H1 (cell line): ENCODE data around the gene LGR4. TPM values are rescaled to one million over a fixed set of nuclear protein-coding genes. Genes with fewer than 3 reads are reported as not detected.

Experiments used
- CTCF ChIA-PET: fragments of 300-600 bp; sonication (Branson Sonifier 250); formaldehyde crosslinking; loops from one replicate; lab custom pipeline; 2021; ENCODE audit not compliant: partially characterized antibody; lab: Charles Lee
- POLR2A ChIA-PET: fragments of 300-600 bp; sonication (Branson Sonifier 250); formaldehyde crosslinking; loops from one replicate; lab custom pipeline; 2021; ENCODE audit warnings: inconsistent platforms; ENCODE audit not compliant: partially characterized antibody; lab: Charles Lee
- DNase-seq, 2 experiments: peaks; one replicate each; pipeline versions ENCODE4 v3.0.0 to v3.0.0-alpha.2; 2010 to 2022; ENCODE audit warnings: low spot score in 2 of 2, low read depth in 1 of 2, mixed read lengths in 1 of 2
- FAIRE-seq: peaks from 2 replicates; lab custom pipeline; 2011; peaks lifted over from hg19 to GRCh38; lab: Jason Lieb, UNC
- H2AFZ ChIP-seq: 2 replicates; pipeline ENCODE4 v1.8.1; 2012; ENCODE audit warnings: low read length, inconsistent platforms
- H2AK5ac ChIP-seq: 2 replicates; pipeline ENCODE4 v1.6.1; 2013; ENCODE audit warnings: low read depth, low read length
- H2BK120ac ChIP-seq: replicated peaks from 2 replicates; pipeline ENCODE3; 2013; ENCODE audit warnings: low read depth, low read length, inconsistent platforms
- H2BK12ac ChIP-seq: 2 replicates; pipeline ENCODE4 v1.6.1; 2013; ENCODE audit warnings: low read depth, low read length
- H2BK15ac ChIP-seq: 2 replicates; pipeline ENCODE4 v1.6.1; 2013; ENCODE audit warnings: low read length
- H2BK20ac ChIP-seq: 2 replicates; pipeline ENCODE4 v1.6.1; 2013; ENCODE audit warnings: low read length
- H2BK5ac ChIP-seq: 2 replicates; pipeline ENCODE4 v1.6.1; 2013; ENCODE audit warnings: low read depth, low read length
- H3K14ac ChIP-seq: 2 replicates; pipeline ENCODE4 v1.6.1; 2013; ENCODE audit warnings: inconsistent platforms; ENCODE audit not compliant: insufficient read length
- H3K18ac ChIP-seq: 2 replicates; pipeline ENCODE4 v1.6.1; 2013; ENCODE audit warnings: low read length; ENCODE audit errors: extremely low read depth
- H3K23ac ChIP-seq: 2 replicates; pipeline ENCODE4 v1.6.1; 2013; ENCODE audit warnings: inconsistent platforms; ENCODE audit not compliant: insufficient read length
- H3K23me2 ChIP-seq: 2 replicates; pipeline ENCODE4 v1.6.1; 2013; ENCODE audit warnings: low read depth, low read length
- H3K27ac ChIP-seq: 2 replicates; pipeline ENCODE4 v1.6.1; 2011; ENCODE audit warnings: low read depth, low read length, inconsistent platforms
- H3K27me3 ChIP-seq, 4 experiments: replicated peaks in 1 of 4; 1 replicate in 1 of 4; 2 replicates in 3 of 4; pipeline versions ENCODE4 v1.6.1 to v1.8.1; 2011 to 2013; ENCODE audit warnings: low read length in 3 of 4, mild to moderate bottlenecking in 3 of 4, inconsistent platforms in 2 of 4, mixed read lengths in 2 of 4, moderate library complexity in 1 of 4; ENCODE audit not compliant: control insufficient read depth in 3 of 4, insufficient read depth in 3 of 4; ENCODE audit errors: extremely low read depth in 1 of 4
- H3K36me3 ChIP-seq, 4 experiments: 2 replicates each; pipeline versions ENCODE4 v1.6.1 to v1.8.1; 2011 to 2013; ENCODE audit warnings: mild to moderate bottlenecking in 4 of 4, low read length in 3 of 4, moderate library complexity in 2 of 4, control low read depth in 1 of 4, inconsistent platforms in 1 of 4; ENCODE audit not compliant: insufficient read depth in 4 of 4, control insufficient read depth in 2 of 4
- H3K4ac ChIP-seq: replicated peaks from 2 replicates; pipeline ENCODE3; 2013; ENCODE audit warnings: low read length, low read depth, mixed read lengths, inconsistent platforms; ENCODE audit not compliant: insufficient read length
- H3K4me1 ChIP-seq, 4 experiments: replicated peaks in 1 of 4; 1 replicate in 1 of 4; 2 replicates in 3 of 4; pipeline versions ENCODE4 v1.6.1 to v1.8.1; 2011 to 2013; ENCODE audit warnings: low read length in 3 of 4, inconsistent platforms in 2 of 4, mixed read lengths in 1 of 4; ENCODE audit not compliant: insufficient read depth in 4 of 4, control insufficient read depth in 3 of 4
- H3K4me2 ChIP-seq, 2 experiments: 2 replicates each; pipeline versions ENCODE4 v1.6.1 to v1.8.1; 2011 to 2013; ENCODE audit warnings: low read depth in 2 of 2, low read length in 2 of 2, control low read depth in 1 of 2, inconsistent platforms in 1 of 2, mild to moderate bottlenecking in 1 of 2; ENCODE audit not compliant: insufficient read depth in 1 of 2
- H3K4me3 ChIP-seq, 4 experiments: fragments of 200-600, 300-600 bp in 1 of 4; sonication (generic), shearing (Covaris generic), sonication (Bioruptor Twin) in 1 of 4; 2 replicates each; pipeline versions ENCODE4 v1.5.1 to v1.8.1; 2011 to 2016; ENCODE audit warnings: low read length in 4 of 4, low read depth in 3 of 4, control low read depth in 2 of 4, inconsistent platforms in 2 of 4, mild to moderate bottlenecking in 2 of 4, mixed read lengths in 1 of 4, moderate library complexity in 1 of 4; ENCODE audit not compliant: insufficient read depth in 2 of 4; ENCODE audit errors: extremely low read depth in 1 of 4
- H3K56ac ChIP-seq: replicated peaks from 2 replicates; pipeline ENCODE3; 2013; ENCODE audit warnings: low read depth, mild to moderate bottlenecking, mixed read lengths, low read length, inconsistent platforms; ENCODE audit not compliant: insufficient read length
- H3K79me1 ChIP-seq: 2 replicates; pipeline ENCODE4 v1.6.1; 2013; ENCODE audit warnings: low read depth, low read length, control low read depth
- H3K79me2 ChIP-seq, 2 experiments: 2 replicates each; pipeline versions ENCODE4 v1.6.1 to v1.8.1; 2012 to 2013; ENCODE audit warnings: low read length in 2 of 2, mild to moderate bottlenecking in 2 of 2, inconsistent platforms in 1 of 2; ENCODE audit not compliant: insufficient read depth in 2 of 2, control insufficient read depth in 1 of 2
- H3K9ac ChIP-seq, 4 experiments: replicated peaks in 1 of 4; 1 replicate in 1 of 4; 2 replicates in 3 of 4; pipeline versions ENCODE4 v1.6.1 to v1.8.1; 2011 to 2013; ENCODE audit warnings: low read depth in 3 of 4, low read length in 3 of 4, control low read depth in 2 of 4, mild to moderate bottlenecking in 2 of 4, moderate library complexity in 2 of 4, inconsistent platforms in 1 of 4; ENCODE audit errors: extremely low read depth in 1 of 4
- H3K9me3 ChIP-seq, 2 experiments: 2 replicates each; pipeline versions ENCODE4 v1.6.1 to v1.8.1; 2012 to 2013; ENCODE audit warnings: mild to moderate bottlenecking in 2 of 2, moderate library complexity in 2 of 2, control low read depth in 1 of 2, inconsistent platforms in 1 of 2, low read depth in 1 of 2, low read length in 1 of 2, mixed read lengths in 1 of 2; ENCODE audit not compliant: insufficient read depth in 2 of 2
- H4K20me1 ChIP-seq, 2 experiments: replicated peaks in 1 of 2; 2 replicates each; pipeline versions ENCODE3 to v1.8.1; 2011 to 2013; ENCODE audit warnings: inconsistent platforms in 2 of 2, low read length in 2 of 2, mild to moderate bottlenecking in 1 of 2; ENCODE audit not compliant: insufficient read depth in 2 of 2, control insufficient read depth in 1 of 2
- H4K5ac ChIP-seq: 2 replicates; pipeline ENCODE4 v1.6.1; 2013; ENCODE audit warnings: low read length, low read depth, mixed read lengths, inconsistent platforms; ENCODE audit not compliant: insufficient read length
- H4K8ac ChIP-seq: 2 replicates; pipeline ENCODE4 v1.8.0; 2013; ENCODE audit warnings: mild to moderate bottlenecking, moderate library complexity, low read length, inconsistent platforms; ENCODE audit not compliant: insufficient read depth; ENCODE audit errors: extremely low read depth
- H4K91ac ChIP-seq: replicated peaks from 2 replicates; pipeline ENCODE3; 2013; ENCODE audit warnings: low read length, mixed read lengths, inconsistent platforms; ENCODE audit not compliant: insufficient read length
- FOSL1 ChIP-seq: IDR thresholded peaks from 2 replicates; pipeline ENCODE4 v1.6.1; 2011; ENCODE audit warnings: mild to moderate bottlenecking, low read depth, low read length, moderate library complexity; ENCODE audit not compliant: insufficient read depth
- KDM4A ChIP-seq: IDR thresholded peaks from one replicate; pipeline ENCODE4 v1.7.1; 2012; ENCODE audit warnings: low read depth, mild to moderate bottlenecking, moderate library complexity, low read length, inconsistent platforms; ENCODE audit not compliant: severe bottlenecking
- POLR2AphosphoS5 ChIP-seq: IDR thresholded peaks from 2 replicates; pipeline ENCODE4 v1.6.1; 2011; ENCODE audit warnings: low read depth, low read length
- RNF2 ChIP-seq: fragments of 200-900, 300-1000 bp; sonication (generic); IDR thresholded peaks from 2 replicates; pipeline ENCODE4 v1.7.1; 2016; ENCODE audit warnings: borderline replicate concordance, low read depth, mild to moderate bottlenecking, antibody characterized with exemption, low read length; ENCODE audit not compliant: poor library complexity, severe bottlenecking; ENCODE audit errors: missing control alignments
- TCF12 ChIP-seq: IDR thresholded peaks from 2 replicates; pipeline ENCODE4 v1.6.1; 2011; ENCODE audit warnings: low read depth, mild to moderate bottlenecking, low read length
- WGBS, 2 experiments: shearing (Covaris generic) in 1 of 2; methylation state at CpG; one replicate each; pipeline versions ENCODE4 v1.1.6 to v1.1.7; 2013 to 2015; ENCODE audit warnings: low lambda C conversion rate in 2 of 2, mixed read lengths in 2 of 2, inconsistent platforms in 1 of 2, low coverage in 1 of 2, missing lambda C conversion rate in 1 of 2; ENCODE audit not compliant: insufficient replicate concordance in 2 of 2, insufficient coverage in 1 of 2, insufficient read length in 1 of 2; ENCODE audit errors: extremely low coverage in 1 of 2, missing lambda C conversion rate in 1 of 2; 5-methylcytosine and 5-hydroxymethylcytosine counted together
- polyA plus RNA-seq, 7 experiments: library from polyadenylated mRNA; depleted of rRNA in 3 of 7; stranded (reverse) in 5 of 7; unstranded in 2 of 7; fragments of >200 nt in 5 of 7; fragments of 200-250 nt in 2 of 7; gene quantifications; 1 replicate in 5 of 7; 2 replicates in 1 of 7; 4 replicates in 1 of 7; pipeline versions ENCODE4 v1.2.1 to v1.2.3, GENCODE V29; 2011 to 2013; ENCODE audit warnings: missing spikeins in 2 of 7, mixed read lengths in 2 of 7
- total RNA-seq: library from RNA; stranded (reverse); fragmentation: NEBNext Ultra II Directional; extraction: Animal tissue kit (Norgen Biotek cat#: 25700); gene quantifications from 2 replicates; pipeline ENCODE4 v1.2.1, GENCODE V29; 2021

Gene LGR4
- total and polyA plus RNA-seq, 2 of the 8 experiments (the other 6 are each of a cell fraction or from before 2014, with no cell fraction given) = 26.6 to 61.7 TPM

DNA sequence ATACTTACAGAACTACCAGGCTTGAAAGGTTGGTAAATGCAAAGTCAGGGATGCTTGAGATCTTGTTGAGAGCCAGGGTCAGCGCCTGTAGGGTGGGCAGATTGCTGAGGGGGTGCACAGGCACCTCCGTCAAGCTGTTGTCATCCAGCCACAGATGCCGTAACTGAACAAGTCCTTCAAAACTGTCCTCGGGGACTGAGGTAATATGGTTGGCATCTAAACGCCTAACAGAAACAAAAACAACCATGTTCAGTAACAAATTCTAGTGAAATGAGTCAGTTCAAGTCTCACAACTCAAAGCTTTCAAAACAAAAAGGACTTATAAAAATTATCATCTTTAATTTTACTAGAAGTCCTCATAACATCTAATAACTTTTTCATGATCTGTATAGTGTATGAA, 87.3 kb downstream of the LGR4 start:
- no peak overlapping the region for H2BK20ac ChIP-seq
- DNase-seq (no peak), FAIRE-seq (no peak)
- H2BK15ac ChIP-seq = no peak overlapping the region
- no peak overlapping the region for H3K23ac ChIP-seq
- H3K18ac ChIP-seq = no peak overlapping the region
- no peak overlapping the region for H3K4me3 ChIP-seq
- whole genome bisulfite sequencing, 2 experiments = 96% methylated on average over 5 of the region's 5 CpGs; no CpG with 5 or more reads in 1 of the 2 experiments
- H3K14ac ChIP-seq = no peak overlapping the region
- H4K91ac ChIP-seq = no peak overlapping the region
- H3K79me1 ChIP-seq = no peaks in the 10 kb centered on the region
- CTCF ChIA-PET = interaction anchor here (0.9 to 1.7 kb wide), 6 partner anchors 28 to 146 kb away, joined by 3 to 6 read pairs (median 3); no protein-coding TSS in a partner anchor
- H3K27me3 ChIP-seq = no peaks in the 10 kb centered on the region
- H3K9ac ChIP-seq = no peak overlapping the region
- peaks cover 0 to 74% (median 31%) of the 10 kb centered on the region in 4 experiments; a peak in 7 of 8 replicates for H3K36me3 ChIP-seq
- no peak overlapping the region for H2AK5ac ChIP-seq
- no peak overlapping the region for H3K56ac ChIP-seq
- H4K20me1 ChIP-seq = no peaks in the 10 kb centered on the region
- peaks cover 0 to 8% (median 2%) of the 10 kb centered on the region in 4 experiments; a peak in 2 of 7 replicates for H3K4me1 ChIP-seq
- H4K8ac ChIP-seq = no peak overlapping the region
- H3K9me3 ChIP-seq = no peaks in the 10 kb centered on the region
- no peak overlapping the region for H3K27ac ChIP-seq
- no peak overlapping the region for H3K4me2 ChIP-seq
- H2AFZ ChIP-seq = no peak overlapping the region
- POLR2A ChIA-PET = no interaction called here
- no peak overlapping the region for H2BK5ac ChIP-seq
- H2BK12ac ChIP-seq = no peak overlapping the region
- no peak overlapping the region for H3K4ac ChIP-seq
- H2BK120ac ChIP-seq = no peak overlapping the region
- 0 out of 4 replicates have a peak, but pooled peaks cover 0 to 8% of the 10 kb centered on the region in 2 experiments for H3K79me2 ChIP-seq
- H3K23me2 ChIP-seq = no peaks in the 10 kb centered on the region; the same call in 1 of the 2 replicates
- no peak overlapping the region for H4K5ac ChIP-seq
- no peak for TF ChIP-seq POLR2AphosphoS5
- TF ChIP-seq TCF12 = no peak
- no peak for TF ChIP-seq RNF2
- TF ChIP-seq KDM4A = no peak
- no peak for TF ChIP-seq FOSL1
